Measurements from ENCODE around the gene TLX3.

GRCh38 chr5:171317230-171317629 is 8.2 kb downstream of the TLX3 start:
- TF ChIP-seq CTCF (IDR thresholded peaks at IDR 0.05): no peak
- no peak for TF ChIP-seq EZH2 (IDR thresholded peaks at IDR 0.05)
- no peak for TF ChIP-seq EZH2phosphoT487 (IDR thresholded peaks at IDR 0.05)
